IPS DF 4.7 (cell line): ENCODE data around the gene CCDC157.
"Not testable (repeated sequence)": the region's sequence is repeated elsewhere in the genome, so short reads cannot be mapped to it uniquely, and the experiment has no call there.

Experiments used
- DNase-seq: peaks from one replicate; pipeline ENCODE4 v3.0.0-alpha.2; 2013; ENCODE audit warnings: low spot score; ENCODE audit errors: extremely low read depth

The CCDC157 gene

DNA sequence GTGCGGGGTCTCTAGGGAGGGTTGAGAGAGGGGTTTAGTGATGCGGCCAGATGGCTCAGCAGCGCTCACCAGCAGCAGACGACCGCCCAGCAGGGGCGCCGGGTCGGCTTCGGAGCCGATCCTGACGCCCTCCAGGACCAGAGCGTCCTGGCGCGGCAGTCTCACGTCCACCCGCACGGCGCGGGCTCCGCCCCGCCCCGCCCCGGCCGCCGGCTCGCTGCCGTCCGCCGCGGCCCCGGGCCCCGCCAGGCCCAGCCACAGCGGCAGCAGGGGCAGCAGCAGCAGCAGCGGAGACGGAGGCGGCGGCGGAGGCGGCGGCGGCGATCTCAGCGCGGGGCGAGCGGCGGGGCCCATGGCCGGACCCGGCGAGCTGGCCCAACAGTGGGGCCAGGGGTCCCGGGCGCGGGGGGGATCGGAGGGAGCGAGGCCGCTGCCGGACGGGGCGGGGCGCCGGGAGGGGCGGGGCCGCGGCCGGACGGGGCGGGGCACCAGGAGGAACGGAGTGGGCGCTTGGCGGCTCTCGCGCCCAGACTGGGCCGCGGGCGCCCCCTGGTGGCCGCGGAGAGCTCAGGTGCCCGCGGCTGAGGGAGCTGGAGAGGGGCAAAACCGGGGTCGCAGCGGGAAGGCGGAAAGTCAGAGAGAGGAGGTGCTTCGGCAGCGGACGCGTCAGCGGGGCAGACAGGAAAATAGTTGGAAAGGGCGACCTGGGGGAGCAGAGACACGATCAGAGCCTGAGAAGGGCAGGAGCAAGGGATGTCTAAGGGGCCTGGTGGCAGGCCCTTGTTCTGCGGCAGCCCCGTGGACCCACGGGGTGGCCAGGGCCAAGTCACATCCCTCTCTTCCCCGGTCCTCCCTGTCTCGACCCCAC lies 30.4 kb downstream of the CCDC157 start, which contains the start of gene RNF215:
RNF215 (minus strand) TSS at position 452 of the 868 bp plus-strand sequence; CDS start at position 354, 98 bp downstream.
- DNase-seq: no peak

DNA sequence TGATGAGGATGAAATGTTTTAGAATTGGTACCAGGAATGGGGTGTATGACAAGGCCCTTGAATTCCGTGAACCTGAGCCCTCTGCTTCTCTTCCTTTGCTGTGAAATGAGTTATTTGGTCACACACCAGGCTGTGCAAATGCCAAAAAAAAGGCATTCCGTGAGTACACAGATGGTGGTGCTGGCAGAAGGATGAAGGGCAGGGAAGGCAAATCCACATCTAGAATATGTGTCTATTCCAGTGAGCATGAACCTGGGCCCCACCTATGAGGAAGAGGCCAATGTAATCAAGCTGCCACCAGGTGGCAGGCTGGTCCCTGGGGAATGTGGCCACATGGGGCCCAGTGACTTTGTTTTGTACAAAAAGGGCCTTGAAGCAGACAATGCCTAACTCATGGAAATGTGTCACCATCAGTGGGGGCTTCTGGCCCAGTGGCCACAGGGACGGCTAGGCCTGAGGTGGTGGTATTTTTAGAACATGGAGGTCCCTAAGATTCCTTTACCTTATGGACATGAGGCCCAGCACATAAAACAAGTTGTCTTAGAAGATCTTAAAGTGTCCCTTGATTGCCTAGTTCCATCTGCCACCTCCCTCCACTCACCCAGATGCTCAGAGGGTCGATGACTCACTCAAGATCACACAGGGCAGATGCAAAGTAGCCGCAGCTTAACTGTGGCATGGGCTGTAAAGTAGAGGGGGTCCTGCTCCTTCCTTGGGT lies 34.3 kb downstream of the CCDC157 start:
- DNase-seq: no peak

DNA sequence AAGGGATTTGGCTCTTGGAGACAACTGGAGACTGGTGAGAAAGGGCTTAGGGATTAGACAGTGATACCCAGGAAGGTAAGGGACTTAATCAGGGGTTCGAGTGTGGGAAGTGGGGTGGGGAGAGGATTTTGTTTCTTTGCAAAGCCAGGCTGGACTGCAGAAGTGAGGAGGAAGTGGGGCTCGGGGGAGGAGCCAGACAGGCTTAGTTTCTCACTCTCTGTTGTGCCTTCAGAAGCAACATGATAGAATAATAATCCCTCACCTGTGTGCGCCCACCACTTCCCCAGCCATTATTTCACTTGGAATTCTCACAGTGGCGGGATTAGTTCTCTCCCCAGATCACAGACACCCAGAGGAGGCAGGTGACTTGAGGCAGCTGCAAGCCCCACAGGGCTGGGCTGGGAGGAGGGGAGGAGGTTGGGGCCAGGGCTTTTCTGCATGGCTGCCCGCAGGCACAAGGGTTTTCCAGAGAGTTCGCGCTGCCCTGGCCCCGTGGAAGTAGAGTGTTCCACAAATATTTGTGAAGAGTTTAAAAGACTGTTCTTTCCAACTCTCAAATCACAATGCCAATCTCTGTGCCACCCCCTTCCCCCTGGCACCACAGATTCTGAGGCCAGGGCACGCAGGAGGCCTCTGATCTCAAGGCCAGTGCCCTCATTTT lies 36.0 kb downstream of the CCDC157 start:
- no peak for DNase-seq

DNA sequence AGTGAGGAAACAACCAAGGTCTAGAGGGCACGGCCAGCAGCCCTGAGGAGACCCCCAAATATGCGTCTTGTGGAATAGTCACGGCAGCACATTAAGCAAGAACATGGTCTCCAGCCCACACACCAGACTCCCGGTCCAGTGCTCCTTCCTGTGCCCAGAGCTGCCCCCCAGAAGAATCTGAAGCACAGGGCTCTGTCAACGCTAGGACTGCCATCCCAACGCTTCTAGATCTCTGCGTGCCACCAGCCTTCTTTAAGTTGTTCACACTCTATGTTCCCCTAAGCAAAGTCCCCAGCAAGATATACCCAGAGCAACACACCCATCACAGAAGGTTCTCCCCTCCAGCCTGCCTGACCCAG lies 36.5 kb downstream of the CCDC157 start:
- no peak for DNase-seq

DNA sequence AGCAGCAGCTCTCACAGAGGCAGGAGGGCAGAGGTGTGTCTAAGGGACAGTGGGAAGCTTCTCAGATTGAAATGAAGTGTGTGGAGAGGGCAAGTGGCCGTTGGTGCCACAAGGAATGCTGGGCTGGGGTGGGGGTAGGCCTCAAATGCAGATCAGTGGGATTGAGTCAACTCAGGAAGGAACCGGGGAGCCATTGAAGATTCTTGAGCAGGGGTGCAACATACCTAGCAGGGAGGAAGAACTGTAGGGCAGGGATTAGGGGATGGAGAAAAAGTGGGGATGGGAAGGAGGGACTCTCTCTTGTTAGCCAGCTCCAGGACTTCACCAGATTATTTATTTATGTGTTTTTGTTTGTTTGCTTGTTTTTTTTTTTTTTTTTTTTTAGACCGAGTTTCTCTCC lies 37.1 kb downstream of the CCDC157 start:
- no peak for DNase-seq

- no peak for DNase-seq
Observed at GRCh38 chr22:30396871-30397655, 40.3 kb downstream of the CCDC157 start, which contains the start of gene SEC14L2. Gene SEC14L2, plus strand, starts transcription at chr22:30397018. Its CDS starts 99 bp downstream, at chr22:30397117.

- DNase-seq: no peak
Observed at GRCh38 chr22:30397656-30398635, 41.1 kb downstream of the CCDC157 start.

GRCh38 chr22:30398685-30399680 lies 42.2 kb downstream of the CCDC157 start:
- no peak for DNase-seq

GRCh38 chr22:30399718-30400117 lies 42.9 kb downstream of the CCDC157 start:
- no peak for DNase-seq

- no peak for DNase-seq
Observed at GRCh38 chr22:30400159-30400558, 43.4 kb downstream of the CCDC157 start.

GRCh38 chr22:30401024-30401423 lies 44.2 kb downstream of the CCDC157 start:
- not testable (repeated sequence) for DNase-seq

DNA sequence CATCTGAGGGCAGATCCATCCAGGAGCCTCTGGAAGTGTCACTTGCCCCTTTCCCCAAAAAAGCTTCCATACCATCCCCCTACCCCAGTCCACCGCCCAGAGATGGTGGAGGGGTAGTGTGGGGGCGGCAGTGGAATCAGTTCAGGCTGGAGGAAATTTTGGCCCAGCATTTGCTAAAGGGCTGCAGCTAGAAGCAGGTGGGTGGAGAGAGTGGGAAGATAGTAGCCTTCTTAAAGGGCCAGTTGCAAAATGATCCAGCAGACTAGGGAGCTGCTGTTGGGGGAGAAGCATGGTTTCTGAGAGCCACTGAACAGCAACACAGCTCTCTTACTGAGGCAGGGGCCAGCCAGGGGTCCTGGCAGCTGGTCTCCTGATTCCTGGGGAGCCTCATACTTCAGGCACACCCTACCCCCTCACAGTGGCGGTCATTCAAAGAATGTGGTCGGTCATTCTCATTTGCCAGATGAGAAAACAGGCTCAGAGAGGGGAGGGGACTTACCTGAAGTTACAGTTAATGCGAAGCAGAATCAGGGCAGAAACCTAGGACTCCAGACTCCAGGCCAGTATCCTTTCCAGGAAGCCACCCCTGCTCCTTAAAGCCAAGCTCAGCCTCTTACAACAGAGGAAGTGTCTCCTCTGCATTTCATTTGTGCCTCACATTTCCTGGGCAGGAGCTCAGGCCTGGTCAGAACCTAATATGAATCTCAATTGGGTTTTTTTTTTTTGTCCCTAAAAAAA lies 45.4 kb downstream of the CCDC157 start:
- no peak for DNase-seq

DNA sequence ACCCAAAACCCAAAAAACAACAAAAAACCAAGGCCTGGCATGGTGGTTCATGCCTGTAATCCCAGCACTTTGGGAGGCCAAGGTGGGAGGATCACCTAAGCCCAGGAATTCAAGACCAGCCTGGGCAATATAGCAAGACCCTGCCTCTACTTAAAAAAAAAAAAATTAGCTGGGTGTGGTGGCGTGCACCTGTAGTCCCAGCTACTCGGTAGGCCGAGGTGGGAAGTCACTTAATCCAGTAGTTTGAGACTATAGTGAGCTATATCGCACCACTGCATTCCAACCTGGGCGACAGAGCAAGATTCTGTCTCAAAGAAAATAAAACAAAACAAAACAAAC lies 45.9 kb downstream of the CCDC157 start:
- not testable (repeated sequence) for DNase-seq

GRCh38 chr22:30404307-30404706 lies 47.5 kb downstream of the CCDC157 start:
- DNase-seq: no peak

DNA sequence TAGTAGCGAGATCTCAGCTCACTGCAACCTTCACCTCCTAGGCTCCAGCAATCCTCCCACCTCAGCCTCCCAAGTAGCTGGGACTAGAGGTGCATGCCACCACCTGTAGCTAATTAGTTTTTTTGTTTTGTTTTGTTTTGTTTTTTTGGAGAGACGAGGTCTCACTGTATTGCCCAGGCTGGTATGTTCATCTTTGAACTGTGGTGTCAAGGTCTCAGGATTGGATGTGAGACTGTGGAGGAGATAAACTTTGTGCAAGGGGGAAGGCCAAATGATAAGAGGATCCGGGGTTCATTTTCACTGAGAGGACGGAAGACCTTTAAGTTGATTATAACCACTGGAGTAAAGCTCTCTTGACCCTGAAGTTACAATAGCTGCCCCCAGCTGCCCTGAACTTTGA lies 48.9 kb downstream of the CCDC157 start:
- no peak for DNase-seq

- no peak for DNase-seq
Observed at GRCh38 chr22:30406400-30406799, 49.6 kb downstream of the CCDC157 start.

DNA sequence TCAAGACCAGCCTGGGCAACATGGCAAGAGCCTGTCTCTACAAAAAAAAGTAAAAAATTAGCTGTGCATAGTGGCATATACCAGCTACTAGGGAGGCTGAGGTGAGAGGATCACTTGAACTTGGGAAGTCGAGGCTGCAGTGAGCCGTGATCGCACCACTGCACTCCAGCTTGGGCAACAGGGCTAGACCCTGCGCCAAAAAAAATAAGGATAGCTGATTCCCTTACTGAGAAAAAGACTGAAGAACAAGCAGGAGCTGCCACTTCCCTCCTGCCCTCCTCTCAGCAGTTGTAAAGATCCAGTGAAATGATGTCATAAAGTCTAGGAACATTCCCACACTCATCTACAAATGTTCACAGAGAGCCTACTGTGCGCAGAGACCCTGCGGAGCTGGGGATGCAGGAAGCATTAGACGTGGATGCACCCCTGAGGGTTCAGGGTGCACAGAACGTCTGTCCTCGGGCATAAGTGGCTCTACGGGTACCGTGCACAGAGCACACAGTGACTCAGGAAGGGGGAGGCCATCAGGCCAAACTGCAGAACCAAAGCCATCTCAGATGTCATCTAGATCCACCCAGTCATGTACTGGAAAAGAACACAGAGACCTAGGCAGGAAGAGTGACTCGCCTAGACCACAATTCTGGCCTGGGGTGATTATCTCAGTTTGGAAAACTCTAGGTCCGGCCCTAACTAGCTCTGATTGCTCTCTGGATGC lies 51.7 kb downstream of the CCDC157 start:
- DNase-seq: no peak

DNA sequence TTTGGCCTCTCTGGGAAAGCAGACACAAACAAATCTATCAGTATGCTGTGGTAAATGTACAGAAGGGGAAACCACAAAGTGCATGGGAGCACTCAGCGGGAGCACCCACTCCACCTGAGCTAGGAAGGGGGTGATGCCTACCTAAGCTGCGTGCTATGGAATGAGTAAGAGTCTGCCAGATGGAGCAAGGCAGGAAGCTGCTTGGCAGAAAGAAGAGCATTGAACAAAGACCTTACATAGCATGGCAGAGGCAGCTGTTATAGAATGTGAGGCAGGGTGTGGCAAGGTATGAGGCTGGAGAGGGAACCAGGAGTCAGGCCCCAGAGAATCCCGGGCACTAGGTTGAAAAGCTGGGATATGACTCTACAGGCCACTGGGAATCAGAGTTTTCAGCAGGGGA lies 55.0 kb downstream of the CCDC157 start:
- no peak for DNase-seq
